ENCODE measurements around the gene UPF3A.
"Not testable (repeated sequence)": the region's sequence is repeated elsewhere in the genome, so short reads cannot be mapped to it uniquely, and the experiment has no call there.

UPF3A gene

DNA sequence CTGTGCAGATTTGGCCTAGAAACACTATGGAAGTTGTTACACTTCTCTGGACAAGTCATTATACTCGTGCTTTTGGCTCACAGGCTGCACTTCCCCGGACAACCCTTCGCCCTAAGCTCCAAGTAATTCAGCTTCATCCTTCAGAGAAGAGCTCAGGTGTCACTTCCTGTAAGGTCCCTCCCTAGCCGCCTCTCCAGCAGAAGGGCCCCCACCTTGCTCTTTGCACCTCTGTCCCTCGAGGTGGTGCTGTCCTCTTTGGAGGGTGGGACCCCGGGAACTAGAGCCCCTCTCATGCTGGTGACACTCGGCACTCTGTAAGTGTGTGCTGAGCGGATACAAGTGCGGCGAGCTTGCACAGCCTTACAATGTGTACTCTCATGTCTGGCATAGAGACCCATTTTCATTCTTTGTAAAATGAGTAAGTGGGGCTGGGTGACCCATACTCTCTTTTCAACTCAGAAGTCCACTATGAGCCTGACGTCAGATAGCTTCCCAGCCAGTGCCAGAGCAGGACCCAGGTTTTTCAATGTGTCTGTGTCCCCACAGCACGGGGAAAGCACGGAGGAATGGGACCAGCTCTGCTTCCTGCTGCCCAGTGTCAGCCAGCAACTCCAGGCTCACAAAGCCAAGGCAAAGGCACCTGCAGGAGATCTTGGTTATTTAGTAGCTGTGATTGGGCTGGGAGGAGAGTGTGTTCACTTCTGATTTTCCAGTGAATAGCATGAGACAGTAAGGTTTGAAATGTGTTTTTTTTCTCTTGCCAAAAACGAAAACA, 59.8 kb downstream of the UPF3A start:
- no peak for DNase-seq

DNA sequence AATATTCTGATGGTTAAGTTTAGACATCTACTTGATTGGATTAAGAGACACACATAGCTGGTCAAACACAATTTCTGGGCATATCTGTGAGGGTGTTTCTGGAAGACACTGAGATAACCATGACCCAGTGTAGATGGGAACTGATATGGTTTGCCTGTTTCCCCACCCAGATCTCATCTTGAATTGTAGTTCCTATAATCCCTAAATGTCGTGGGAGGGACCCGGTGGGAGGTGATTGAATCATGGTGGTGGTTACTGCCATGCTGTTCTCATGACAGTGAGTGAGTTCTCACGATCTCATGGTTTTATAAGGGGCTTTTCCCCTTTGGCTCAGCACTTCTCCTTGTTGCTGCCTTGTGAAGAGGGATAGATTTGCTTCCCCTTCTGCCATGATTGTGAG, 65.9 kb downstream of the UPF3A start:
- DNase-seq, result not testable (repeated sequence)

DNA sequence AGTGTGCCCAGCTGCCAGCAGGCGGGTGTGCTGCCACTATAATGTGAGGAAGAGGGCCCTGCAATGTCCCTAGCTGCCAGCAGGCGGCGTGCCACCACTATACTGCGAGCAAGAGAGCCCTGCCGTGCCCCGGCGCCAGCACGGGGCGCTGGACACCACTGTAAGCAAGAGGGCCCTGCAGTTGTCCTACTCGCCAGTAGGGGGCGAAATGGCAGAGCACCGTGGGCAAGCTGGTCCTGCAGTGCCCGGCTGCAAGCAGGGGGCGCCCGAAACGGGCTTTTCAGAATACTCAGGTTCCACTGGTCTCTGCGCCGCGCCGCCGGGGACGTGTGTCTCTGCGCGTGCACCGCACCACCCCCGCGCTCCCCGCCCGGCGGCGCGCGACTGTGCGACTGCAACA, 71.4 kb downstream of the UPF3A start:
- not testable (repeated sequence) for DNase-seq

DNA sequence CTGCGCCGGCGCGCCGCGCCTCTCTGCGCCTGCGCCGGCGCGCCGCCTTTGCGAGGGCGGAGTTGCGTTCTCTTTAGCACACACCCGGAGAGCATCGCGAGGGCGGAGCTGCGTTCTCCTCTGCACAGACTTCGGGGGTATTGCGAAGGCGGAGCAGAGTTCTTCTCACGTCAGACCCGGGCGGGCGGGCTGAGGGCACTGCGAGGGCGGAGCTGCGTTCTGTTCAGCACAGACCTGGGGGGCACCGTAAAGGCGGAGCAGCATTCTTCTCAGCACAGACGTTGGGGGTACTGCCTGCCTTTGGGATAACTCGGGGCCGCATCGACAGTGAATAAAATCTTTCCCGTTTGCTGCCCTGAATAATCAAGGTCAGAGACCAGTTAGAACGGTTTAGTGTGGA, 72.0 kb downstream of the UPF3A start:
- not testable (repeated sequence) for DNase-seq

All from NCI-H1048 (cell line).